ENCODE data around the gene TPSAB1.

The TPSAB1 gene

GRCh38 chr16:1199347-1200013, 41.0 kb upstream of the TPSAB1 start:
- Histone ChIP-seq H3K9me3 (ENCODE audit: insufficient read depth, low read depth, low read length) (no peaks in the 10 kb centered on the region), H3K27ac (ENCODE audit: low read length) (no peak overlapping the region)

GRCh38 chr16:1200014-1200627, 40.4 kb upstream of the TPSAB1 start:
- Histone ChIP-seq H3K27ac (ENCODE audit: low read length) (no peak overlapping the region), H3K9me3 (ENCODE audit: insufficient read depth, low read depth, low read length) (no peaks in the 10 kb centered on the region), H3K4me3 (ENCODE audit: low read length) (no peak overlapping the region), H3K36me3 (ENCODE audit: insufficient read depth, low read depth, low read length) (no peaks in the 10 kb centered on the region), H3K9ac (ENCODE audit: low read depth, low read length) (no peak overlapping the region), H3K27me3 (ENCODE audit: insufficient read depth, low read length) (no peaks in the 10 kb centered on the region), H3K4me1 (ENCODE audit: insufficient read depth, low read length) (no peaks in the 10 kb centered on the region)

More at GRCh38 chr16:1199347-1200013, 41.0 kb upstream of the TPSAB1 start:
- Histone ChIP-seq H3K4me1 (ENCODE audit: insufficient read depth, low read length) (no peaks in the 10 kb centered on the region), H3K4me3 (ENCODE audit: low read length) (no peak overlapping the region), H3K36me3 (ENCODE audit: insufficient read depth, low read depth, low read length) (no peaks in the 10 kb centered on the region), H3K9ac (ENCODE audit: low read depth, low read length) (no peak overlapping the region), H3K27me3 (ENCODE audit: insufficient read depth, low read length) (no peaks in the 10 kb centered on the region)

GRCh38 chr16:1201444-1201843, 39.1 kb upstream of the TPSAB1 start:
- Histone ChIP-seq H3K36me3 (ENCODE audit: insufficient read depth, low read depth, low read length) (no peaks in the 10 kb centered on the region), H3K4me1 (ENCODE audit: insufficient read depth, low read length) (no peaks in the 10 kb centered on the region), H3K27ac (ENCODE audit: low read length) (no peak overlapping the region), H3K27me3 (ENCODE audit: insufficient read depth, low read length) (no peaks in the 10 kb centered on the region), H3K9ac (ENCODE audit: low read depth, low read length) (no peak overlapping the region), H3K4me3 (ENCODE audit: low read length) (no peak overlapping the region), H3K9me3 (ENCODE audit: insufficient read depth, low read depth, low read length) (no peaks in the 10 kb centered on the region)

- Histone ChIP-seq H3K36me3 (ENCODE audit: insufficient read depth, low read depth, low read length) (no peaks in the 10 kb centered on the region), H3K27me3 (ENCODE audit: insufficient read depth, low read length) (no peaks in the 10 kb centered on the region), H3K4me3 (ENCODE audit: low read length) (no peak overlapping the region), H3K27ac (ENCODE audit: low read length) (no peak overlapping the region), H3K9me3 (ENCODE audit: insufficient read depth, low read depth, low read length) (no peaks in the 10 kb centered on the region), H3K9ac (ENCODE audit: low read depth, low read length) (no peak overlapping the region), H3K4me1 (ENCODE audit: insufficient read depth, low read length) (no peaks in the 10 kb centered on the region)
Measured at GRCh38 chr16:1202274-1202673, 38.2 kb upstream of the TPSAB1 start.

- no peaks in the 10 kb centered on the region for H3K27me3 ChIP-seq (ENCODE audit: insufficient read depth, low read length)
- no peak overlapping the region for H3K4me3 ChIP-seq (ENCODE audit: low read length)
- no peak overlapping the region for H3K27ac ChIP-seq (ENCODE audit: low read length)
- H3K9me3 ChIP-seq (ENCODE audit: insufficient read depth, low read depth, low read length), result no peaks in the 10 kb centered on the region
- H3K9ac ChIP-seq (ENCODE audit: low read depth, low read length), result no peak overlapping the region
- H3K4me1 ChIP-seq (ENCODE audit: insufficient read depth, low read length), result no peaks in the 10 kb centered on the region
- no peaks in the 10 kb centered on the region for H3K36me3 ChIP-seq (ENCODE audit: insufficient read depth, low read depth, low read length)
Measured at GRCh38 chr16:1204933-1205332, 35.6 kb upstream of the TPSAB1 start.

- H3K27me3 ChIP-seq (ENCODE audit: insufficient read depth, low read length), result no peaks in the 10 kb centered on the region
- H3K9ac ChIP-seq (ENCODE audit: low read depth, low read length), result no peak overlapping the region
- no peaks in the 10 kb centered on the region for H3K36me3 ChIP-seq (ENCODE audit: insufficient read depth, low read depth, low read length)
- H3K9me3 ChIP-seq (ENCODE audit: insufficient read depth, low read depth, low read length), result no peaks in the 10 kb centered on the region
- no peak overlapping the region for H3K4me3 ChIP-seq (ENCODE audit: low read length)
- no peaks in the 10 kb centered on the region for H3K4me1 ChIP-seq (ENCODE audit: insufficient read depth, low read length)
- H3K27ac ChIP-seq (ENCODE audit: low read length), result no peak overlapping the region
Measured at GRCh38 chr16:1206326-1206725, 34.2 kb upstream of the TPSAB1 start.

- Histone ChIP-seq H3K9me3 (ENCODE audit: insufficient read depth, low read depth, low read length) (no peaks in the 10 kb centered on the region), H3K36me3 (ENCODE audit: insufficient read depth, low read depth, low read length) (no peaks in the 10 kb centered on the region), H3K4me1 (ENCODE audit: insufficient read depth, low read length) (no peaks in the 10 kb centered on the region), H3K4me3 (ENCODE audit: low read length) (no peak overlapping the region), H3K9ac (ENCODE audit: low read depth, low read length) (no peak overlapping the region), H3K27me3 (ENCODE audit: insufficient read depth, low read length) (no peaks in the 10 kb centered on the region), H3K27ac (ENCODE audit: low read length) (no peak overlapping the region)
Measured at GRCh38 chr16:1206786-1207185, 33.7 kb upstream of the TPSAB1 start.

GRCh38 chr16:1208239-1208830, 32.2 kb upstream of the TPSAB1 start:
- Histone ChIP-seq H3K4me3 (ENCODE audit: low read length) (no peak overlapping the region), H3K9ac (ENCODE audit: low read depth, low read length) (no peak overlapping the region), H3K4me1 (ENCODE audit: insufficient read depth, low read length) (no peaks in the 10 kb centered on the region), H3K27me3 (ENCODE audit: insufficient read depth, low read length) (no peaks in the 10 kb centered on the region), H3K9me3 (ENCODE audit: insufficient read depth, low read depth, low read length) (no peaks in the 10 kb centered on the region), H3K36me3 (ENCODE audit: insufficient read depth, low read depth, low read length) (no peaks in the 10 kb centered on the region), H3K27ac (ENCODE audit: low read length) (no peak overlapping the region)

GRCh38 chr16:1209081-1209480, 31.4 kb upstream of the TPSAB1 start:
- no peak overlapping the region for H3K9ac ChIP-seq (ENCODE audit: low read depth, low read length)

GRCh38 chr16:1210461-1210860, 30.0 kb upstream of the TPSAB1 start:
- Histone ChIP-seq H3K4me1 (ENCODE audit: insufficient read depth, low read length) (no peaks in the 10 kb centered on the region), H3K9me3 (ENCODE audit: insufficient read depth, low read depth, low read length) (no peaks in the 10 kb centered on the region), H3K9ac (ENCODE audit: low read depth, low read length) (no peak overlapping the region), H3K4me3 (ENCODE audit: low read length) (no peak overlapping the region), H3K27me3 (ENCODE audit: insufficient read depth, low read length) (no peaks in the 10 kb centered on the region), H3K27ac (ENCODE audit: low read length) (no peak overlapping the region), H3K36me3 (ENCODE audit: insufficient read depth, low read depth, low read length) (0 out of 2 replicates have a peak, but pooled peaks cover 5% of the 10 kb centered on the region)

More at GRCh38 chr16:1209081-1209480, 31.4 kb upstream of the TPSAB1 start:
- Histone ChIP-seq H3K27me3 (ENCODE audit: insufficient read depth, low read length) (no peaks in the 10 kb centered on the region), H3K36me3 (ENCODE audit: insufficient read depth, low read depth, low read length) (no peaks in the 10 kb centered on the region), H3K9me3 (ENCODE audit: insufficient read depth, low read depth, low read length) (no peaks in the 10 kb centered on the region), H3K4me3 (ENCODE audit: low read length) (no peak overlapping the region), H3K4me1 (ENCODE audit: insufficient read depth, low read length) (no peaks in the 10 kb centered on the region), H3K27ac (ENCODE audit: low read length) (no peak overlapping the region)

- H3K27ac ChIP-seq (ENCODE audit: low read length), result no peak overlapping the region
- H3K36me3 ChIP-seq (ENCODE audit: insufficient read depth, low read depth, low read length), result 0 out of 2 replicates have a peak, but pooled peaks cover 5% of the 10 kb centered on the region
- H3K4me3 ChIP-seq (ENCODE audit: low read length), result no peak overlapping the region
- no peaks in the 10 kb centered on the region for H3K27me3 ChIP-seq (ENCODE audit: insufficient read depth, low read length)
- H3K9me3 ChIP-seq (ENCODE audit: insufficient read depth, low read depth, low read length), result no peaks in the 10 kb centered on the region
- no peak overlapping the region for H3K9ac ChIP-seq (ENCODE audit: low read depth, low read length)
- no peaks in the 10 kb centered on the region for H3K4me1 ChIP-seq (ENCODE audit: insufficient read depth, low read length)
Measured at GRCh38 chr16:1211451-1212268, 28.8 kb upstream of the TPSAB1 start.
